MM.1S (cell line): Measurements from ENCODE around the gene ABCC1.

Experiments
- DNase-seq: peaks from one replicate; pipeline ENCODE4 v3.0.0-alpha.2; 2015
- H2AFZ ChIP-seq: fragments of 300-600 bp; sonication (generic); 2 replicates; pipeline ENCODE4 v1.6.0; 2016; ENCODE audit warnings: antibody characterized with exemption, low read length
- H3F3A ChIP-seq: fragments of 300-600 bp; sonication (generic); 2 replicates; pipeline ENCODE4 v1.6.1; 2016; ENCODE audit warnings: mild to moderate bottlenecking, antibody characterized with exemption, low read length, moderate library complexity, mixed read lengths; ENCODE audit not compliant: insufficient read depth
- H3K27ac ChIP-seq: fragments of 300-600 bp; sonication (generic); 2 replicates; pipeline ENCODE4 v1.5.1; 2016; ENCODE audit warnings: mild to moderate bottlenecking, low read length
- H3K27me3 ChIP-seq: fragments of 300-600 bp; sonication (generic); replicated peaks from 2 replicates; pipeline ENCODE4 v1.6.0; 2016; ENCODE audit warnings: low read length; ENCODE audit not compliant: insufficient read depth
- H3K36me3 ChIP-seq: fragments of 300-600 bp; sonication (generic); replicated peaks from 2 replicates; pipeline ENCODE4 v1.6.1; 2016; ENCODE audit warnings: mild to moderate bottlenecking, low read length, mixed read lengths; ENCODE audit not compliant: insufficient read depth
- H3K4me1 ChIP-seq: fragments of 300-600 bp; sonication (generic); 2 replicates; pipeline ENCODE4 v1.6.1; 2016; ENCODE audit warnings: low read length, mixed read lengths
- H3K4me2 ChIP-seq: fragments of 300-600 bp; sonication (generic); 2 replicates; pipeline ENCODE4 v1.6.0; 2016; ENCODE audit warnings: low read depth, low read length
- H3K4me3 ChIP-seq: fragments of 300-600 bp; sonication (generic); 2 replicates; pipeline ENCODE4 v1.5.1; 2016; ENCODE audit warnings: low read length, mixed read lengths
- H3K79me2 ChIP-seq: fragments of 300-600 bp; sonication (generic); 2 replicates; pipeline ENCODE4 v1.6.1; 2016; ENCODE audit warnings: mixed run types, low read length, mixed read lengths
- H3K9ac ChIP-seq: fragments of 300-600 bp; sonication (generic); 2 replicates; pipeline ENCODE4 v1.6.1; 2016; ENCODE audit warnings: low read length, mixed read lengths
- H3K9me2 ChIP-seq: fragments of 300-600 bp; sonication (generic); replicated peaks from 2 replicates; pipeline ENCODE4 v1.6.1; 2016; ENCODE audit warnings: mild to moderate bottlenecking, low read length, mixed read lengths; ENCODE audit not compliant: insufficient read depth
- H3K9me3 ChIP-seq: fragments of 300-600 bp; sonication (generic); replicated peaks from 2 replicates; pipeline ENCODE4 v1.6.1; 2016; ENCODE audit warnings: mild to moderate bottlenecking, low read length, mixed read lengths; ENCODE audit not compliant: insufficient read depth
- H4K20me1 ChIP-seq: fragments of 300-600 bp; sonication (generic); 2 replicates; pipeline ENCODE4 v1.6.1; 2016; ENCODE audit warnings: mild to moderate bottlenecking, low read length, moderate library complexity, mixed read lengths; ENCODE audit not compliant: insufficient read depth
- CTCF ChIP-seq: fragments of 300-600 bp; sonication (generic); IDR thresholded peaks from 2 replicates; pipeline ENCODE4 v1.5.1; 2016; ENCODE audit warnings: antibody characterized with exemption, low read length, mixed read lengths
- EZH2 ChIP-seq: fragments of 300-600 bp; sonication (generic); optimal IDR thresholded peaks from 2 replicates; pipeline ENCODE3; 2017; ENCODE audit warnings: low read depth, mild to moderate bottlenecking, antibody characterized with exemption, low read length, mixed read lengths
- EZH2phosphoT487 ChIP-seq: fragments of 300-600 bp; sonication (generic); IDR thresholded peaks from 2 replicates; pipeline ENCODE4 v1.6.1; 2018; ENCODE audit warnings: antibody characterized with exemption, low read length

The ABCC1 gene

GRCh38 chr16:16010194-16010593 lies 60.8 kb downstream of the ABCC1 start:
- H2AFZ ChIP-seq = no peak overlapping the region
- peaks cover 15% of the 10 kb centered on the region for H3K4me1 ChIP-seq
- H3F3A ChIP-seq = peaks cover 18% of the 10 kb centered on the region
- H3K36me3 ChIP-seq = no peaks in the 10 kb centered on the region
- TF ChIP-seq CTCF (no peak), EZH2phosphoT487 (no peak), EZH2 (no peak)
- peaks cover 18% of the 10 kb centered on the region for H3K79me2 ChIP-seq
- H3K9ac ChIP-seq = no peak overlapping the region
- H3K27ac ChIP-seq = no peak overlapping the region
- H3K27me3 ChIP-seq = no peaks in the 10 kb centered on the region
- H3K9me2 ChIP-seq = no peaks in the 10 kb centered on the region
- H4K20me1 ChIP-seq = no peaks in the 10 kb centered on the region
- H3K4me2 ChIP-seq = no peak overlapping the region
- H3K9me3 ChIP-seq = no peaks in the 10 kb centered on the region
- no peak overlapping the region for H3K4me3 ChIP-seq
- no peak for DNase-seq

GRCh38 chr16:16012144-16012543 lies 62.7 kb downstream of the ABCC1 start:
- Histone ChIP-seq H2AFZ (no peak overlapping the region), H3K4me3 (no peak overlapping the region), H3K27me3 (no peaks in the 10 kb centered on the region), H3K4me1 (peaks cover 11% of the 10 kb centered on the region), H3K79me2 (peaks cover 2% of the 10 kb centered on the region), H3K9me2 (no peaks in the 10 kb centered on the region), H3F3A (peaks cover 10% of the 10 kb centered on the region), H3K9ac (no peak overlapping the region), H3K4me2 (no peak overlapping the region), H3K27ac (no peak overlapping the region), H3K36me3 (no peaks in the 10 kb centered on the region), H4K20me1 (no peaks in the 10 kb centered on the region), H3K9me3 (no peaks in the 10 kb centered on the region)
- TF ChIP-seq EZH2 (no peak), CTCF (no peak), EZH2phosphoT487 (no peak)
- no peak for DNase-seq

GRCh38 chr16:16013812-16014211 lies 64.4 kb downstream of the ABCC1 start:
- no peak overlapping the region for H3K4me2 ChIP-seq
- DNase-seq = no peak
- no peaks in the 10 kb centered on the region for H3F3A ChIP-seq
- TF ChIP-seq CTCF (no peak), EZH2phosphoT487 (no peak), EZH2 (no peak)
- no peak overlapping the region for H3K4me3 ChIP-seq
- no peaks in the 10 kb centered on the region for H3K79me2 ChIP-seq
- H3K4me1 ChIP-seq = no peaks in the 10 kb centered on the region
- no peaks in the 10 kb centered on the region for H3K9me2 ChIP-seq
- H3K9ac ChIP-seq = no peak overlapping the region
- H4K20me1 ChIP-seq = no peaks in the 10 kb centered on the region
- H2AFZ ChIP-seq = no peak overlapping the region
- H3K27me3 ChIP-seq = no peaks in the 10 kb centered on the region
- H3K9me3 ChIP-seq = no peaks in the 10 kb centered on the region
- no peaks in the 10 kb centered on the region for H3K36me3 ChIP-seq
- no peak overlapping the region for H3K27ac ChIP-seq
